ENCODE results near the gene MAPK7. TPM values are rescaled to one million over a fixed set of nuclear protein-coding genes. Genes with fewer than 3 reads are reported as not detected.

MAPK7 gene
- total RNA-seq, 2 donors from 2014 or later = 15.9 to 17.8 TPM

DNA sequence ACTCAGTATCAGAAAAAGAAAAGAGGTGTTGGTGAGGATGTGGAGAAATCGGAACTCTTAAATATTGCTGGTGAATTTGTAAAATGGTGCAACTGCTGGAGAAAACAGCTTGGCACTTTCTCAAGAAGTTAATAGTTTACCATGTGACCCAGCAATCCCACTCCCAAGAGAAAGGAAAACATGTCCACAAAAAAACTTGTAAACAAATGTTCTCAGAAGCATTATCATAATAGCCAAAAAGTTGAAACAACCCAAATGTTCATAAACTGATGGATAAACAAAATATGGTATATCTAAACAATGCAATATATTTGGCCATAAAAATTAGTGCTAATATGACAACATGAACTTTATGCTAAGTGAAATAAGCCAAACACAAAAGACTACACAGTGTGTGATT, 2.6 kb upstream of the MAPK7 start:
- Histone ChIP-seq H3K9me3 (no peaks in the 10 kb centered on the region), H3K4me1 (peaks cover 0 to 31% of the 10 kb centered on the region in 2 donors), H3K27ac (no peak overlapping the region), H3K36me3 (peaks cover 12% of the 10 kb centered on the region), H3K4me3 (no peak overlapping the region), H3K27me3 (no peaks in the 10 kb centered on the region)
- no peak for DNase-seq (ENCODE audit: low spot score)
- TF ChIP-seq, protein P1, sequence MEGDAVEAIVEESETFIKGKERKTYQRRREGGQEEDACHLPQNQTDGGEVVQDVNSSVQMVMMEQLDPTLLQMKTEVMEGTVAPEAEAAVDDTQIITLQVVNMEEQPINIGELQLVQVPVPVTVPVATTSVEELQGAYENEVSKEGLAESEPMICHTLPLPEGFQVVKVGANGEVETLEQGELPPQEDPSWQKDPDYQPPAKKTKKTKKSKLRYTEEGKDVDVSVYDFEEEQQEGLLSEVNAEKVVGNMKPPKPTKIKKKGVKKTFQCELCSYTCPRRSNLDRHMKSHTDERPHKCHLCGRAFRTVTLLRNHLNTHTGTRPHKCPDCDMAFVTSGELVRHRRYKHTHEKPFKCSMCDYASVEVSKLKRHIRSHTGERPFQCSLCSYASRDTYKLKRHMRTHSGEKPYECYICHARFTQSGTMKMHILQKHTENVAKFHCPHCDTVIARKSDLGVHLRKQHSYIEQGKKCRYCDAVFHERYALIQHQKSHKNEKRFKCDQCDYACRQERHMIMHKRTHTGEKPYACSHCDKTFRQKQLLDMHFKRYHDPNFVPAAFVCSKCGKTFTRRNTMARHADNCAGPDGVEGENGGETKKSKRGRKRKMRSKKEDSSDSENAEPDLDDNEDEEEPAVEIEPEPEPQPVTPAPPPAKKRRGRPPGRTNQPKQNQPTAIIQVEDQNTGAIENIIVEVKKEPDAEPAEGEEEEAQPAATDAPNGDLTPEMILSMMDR (IDR thresholded peaks at IDR 0.05) = no peak

DNA sequence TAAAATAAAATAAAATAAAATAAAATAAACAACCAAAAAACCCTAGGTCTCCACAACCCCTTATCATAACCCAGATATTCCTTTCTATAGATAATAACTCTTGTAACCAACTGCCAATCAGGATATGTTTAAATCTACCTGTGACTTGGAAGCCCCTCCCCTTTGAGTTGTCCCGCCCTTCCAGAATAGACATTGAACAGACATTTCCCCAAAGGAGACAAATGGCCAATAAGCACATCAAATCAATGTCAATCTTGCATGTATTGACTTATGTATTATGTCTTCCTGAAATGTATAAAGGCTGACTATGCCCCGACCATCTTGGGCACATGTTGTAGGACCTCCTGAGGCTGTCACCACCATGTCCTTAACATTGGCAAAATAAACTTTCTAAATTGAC, 1.5 kb upstream of the MAPK7 start:
- Histone ChIP-seq H3K9me3 (no peaks in the 10 kb centered on the region), H3K36me3 (peaks cover 23% of the 10 kb centered on the region), H3K27ac (peak overlapping the region; percentile 95), H3K4me1 (peaks cover 0 to 23% of the 10 kb centered on the region in 2 donors), H3K4me3 (peak overlapping the region; percentile 91 to 98), H3K27me3 (no peaks in the 10 kb centered on the region)
- no peak for DNase-seq (ENCODE audit: low spot score)
- TF ChIP-seq, protein P1 (IDR thresholded peaks at IDR 0.05) = no peak

DNA sequence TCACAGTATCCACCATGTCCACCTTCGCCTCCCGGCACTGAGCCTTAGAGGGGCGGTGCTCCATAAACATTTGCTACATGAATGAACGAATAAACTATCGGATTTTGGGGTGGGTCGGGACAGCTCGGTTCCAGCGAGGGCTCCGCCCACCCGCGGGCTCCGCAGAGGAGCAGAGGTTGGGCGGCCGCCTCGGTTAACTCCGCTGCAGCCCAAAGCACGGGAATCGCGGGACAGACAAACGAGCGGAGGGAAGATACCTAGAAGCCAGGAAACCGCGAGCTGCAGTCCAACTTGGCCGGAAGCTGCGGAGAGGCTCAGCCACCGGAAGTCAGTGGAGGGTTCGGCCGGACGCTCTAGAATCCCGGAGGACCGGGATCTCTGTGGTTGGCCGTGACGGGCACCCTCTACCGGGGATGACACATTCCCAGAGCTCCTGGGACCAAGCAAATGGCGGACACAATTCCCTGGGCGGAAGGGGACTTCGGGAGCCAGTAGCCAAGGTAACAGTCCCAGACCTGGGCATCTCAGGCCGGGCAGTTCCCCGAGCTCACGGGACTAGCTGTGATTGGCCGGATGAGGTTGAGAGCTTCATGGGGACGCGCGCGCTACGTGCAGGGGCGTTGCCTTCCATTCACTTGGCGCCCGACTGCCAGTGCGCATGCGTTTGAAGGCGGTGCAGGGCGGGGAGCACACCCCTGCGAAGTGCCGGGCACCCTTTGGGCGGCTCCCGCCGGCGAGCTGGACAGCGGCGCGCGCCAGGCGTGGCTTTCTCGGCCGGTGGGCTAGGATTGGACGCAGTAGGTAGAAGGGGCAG, 489 bp upstream of the MAPK7 start:
- Histone ChIP-seq H3K27me3 (no peaks in the 10 kb centered on the region), H3K27ac (peak overlapping the region; percentile 95), H3K36me3 (peaks cover 33% of the 10 kb centered on the region), H3K4me1 (peaks cover 0 to 20% of the 10 kb centered on the region in 2 donors), H3K9me3 (no peaks in the 10 kb centered on the region), H3K4me3 (peak overlapping the region; percentile 91 to 98)
- DNase-seq (ENCODE audit: low spot score) = peak; percentile 99
- TF ChIP-seq, protein P1 (IDR thresholded peaks at IDR 0.05) = no peak

DNA sequence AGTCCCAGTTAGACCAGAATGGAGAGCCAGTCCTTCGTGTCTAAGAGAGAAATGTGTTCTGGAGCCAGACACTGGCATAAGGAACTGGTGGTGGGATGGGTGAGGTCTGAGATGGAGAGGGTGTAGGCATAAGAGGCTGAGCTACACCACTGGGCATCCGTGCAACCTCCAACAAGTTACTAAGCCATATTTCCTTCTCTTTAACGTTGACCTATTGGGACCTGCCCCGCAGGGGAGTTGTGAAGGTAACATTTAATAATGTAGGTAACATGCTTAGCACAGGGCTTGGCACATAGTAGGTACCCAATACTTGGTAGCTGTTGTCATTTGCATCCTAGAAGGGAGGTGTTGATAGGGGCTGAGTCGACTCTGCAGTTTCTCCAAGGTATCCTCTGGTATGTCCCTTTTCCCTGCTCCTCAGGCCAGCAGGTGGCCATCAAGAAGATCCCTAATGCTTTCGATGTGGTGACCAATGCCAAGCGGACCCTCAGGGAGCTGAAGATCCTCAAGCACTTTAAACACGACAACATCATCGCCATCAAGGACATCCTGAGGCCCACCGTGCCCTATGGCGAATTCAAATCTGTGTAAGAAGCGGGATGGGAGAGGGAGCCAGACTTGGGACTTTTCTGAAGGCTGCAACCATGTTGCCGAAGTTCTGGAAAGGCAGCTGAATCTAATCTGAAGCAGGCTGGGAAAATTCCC, 1.2 kb downstream of the MAPK7 start:
- Histone ChIP-seq H3K4me3 (peak overlapping the region; percentile 91 to 98), H3K4me1 (peaks cover 0 to 29% of the 10 kb centered on the region in 2 donors), H3K9me3 (no peaks in the 10 kb centered on the region), H3K27me3 (no peaks in the 10 kb centered on the region), H3K36me3 (peaks cover 46% of the 10 kb centered on the region), H3K27ac (peak overlapping the region; percentile 95)
- no peak for DNase-seq (ENCODE audit: low spot score)
- TF ChIP-seq, protein P1 (IDR thresholded peaks at IDR 0.05) = no peak

DNA sequence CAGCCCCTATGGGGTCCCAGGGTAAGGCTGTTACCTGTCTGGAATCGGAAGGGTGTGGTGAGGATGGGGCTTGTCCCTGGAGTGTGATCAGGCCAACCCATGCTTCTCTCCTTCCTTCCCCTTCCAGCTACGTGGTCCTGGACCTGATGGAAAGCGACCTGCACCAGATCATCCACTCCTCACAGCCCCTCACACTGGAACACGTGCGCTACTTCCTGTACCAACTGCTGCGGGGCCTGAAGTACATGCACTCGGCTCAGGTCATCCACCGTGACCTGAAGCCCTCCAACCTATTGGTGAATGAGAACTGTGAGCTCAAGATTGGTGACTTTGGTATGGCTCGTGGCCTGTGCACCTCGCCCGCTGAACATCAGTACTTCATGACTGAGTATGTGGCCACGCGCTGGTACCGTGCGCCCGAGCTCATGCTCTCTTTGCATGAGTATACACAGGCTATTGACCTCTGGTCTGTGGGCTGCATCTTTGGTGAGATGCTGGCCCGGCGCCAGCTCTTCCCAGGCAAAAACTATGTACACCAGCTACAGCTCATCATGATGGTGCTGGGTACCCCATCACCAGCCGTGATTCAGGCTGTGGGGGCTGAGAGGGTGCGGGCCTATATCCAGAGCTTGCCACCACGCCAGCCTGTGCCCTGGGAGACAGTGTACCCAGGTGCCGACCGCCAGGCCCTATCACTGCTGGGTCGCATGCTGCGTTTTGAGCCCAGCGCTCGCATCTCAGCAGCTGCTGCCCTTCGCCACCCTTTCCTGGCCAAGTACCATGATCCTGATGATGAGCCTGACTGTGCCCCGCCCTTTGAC, 2.4 kb downstream of the MAPK7 start:
- Histone ChIP-seq H3K27me3 (no peaks in the 10 kb centered on the region), H3K4me3 (no peak overlapping the region), H3K36me3 (peaks cover 46% of the 10 kb centered on the region), H3K9me3 (no peaks in the 10 kb centered on the region), H3K27ac (no peak overlapping the region), H3K4me1 (peaks cover 0 to 41% of the 10 kb centered on the region in 2 donors)
- TF ChIP-seq, protein P1 (IDR thresholded peaks at IDR 0.05) = no peak
- DNase-seq (ENCODE audit: low spot score) = no peak

All from right atrium auricular region (tissue), 2 donors.